22Rv1 (cell line): ENCODE results near the gene ATP9A.

Experiments
- ZFX ChIP-seq: fragments of 450-650 bp; IDR thresholded peaks from 2 replicates; pipeline ENCODE4 v1.6.1; 2017; ENCODE audit warnings: antibody characterized with exemption, borderline replicate concordance
- TF ChIP-seq, protein P1 (sequence below): fragments of 450-650 bp; IDR thresholded peaks from 2 replicates; pipeline ENCODE4 v1.5.1; 2017; ENCODE audit warnings: mild to moderate bottlenecking

DNA sequence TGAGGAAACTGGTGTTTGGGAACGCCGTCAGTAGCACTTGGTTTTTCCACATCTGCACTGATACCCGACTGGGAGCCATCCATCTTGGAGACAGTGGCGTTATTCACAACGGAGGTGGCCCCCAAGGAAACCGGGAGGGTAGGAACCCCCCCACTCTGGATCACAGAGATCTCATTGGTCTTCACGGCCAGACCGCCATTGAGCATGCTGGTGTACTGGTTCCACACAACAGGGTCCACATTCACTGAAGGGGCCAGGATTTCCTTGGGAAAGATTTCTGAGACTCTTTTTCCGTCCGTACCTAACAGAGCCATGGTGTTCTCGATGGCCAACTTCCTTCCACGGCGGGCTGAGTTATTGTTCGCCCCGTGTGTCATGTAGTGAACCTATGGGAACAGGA, 16.1 kb upstream of the ATP9A start:
- TF ChIP-seq, protein P1, sequence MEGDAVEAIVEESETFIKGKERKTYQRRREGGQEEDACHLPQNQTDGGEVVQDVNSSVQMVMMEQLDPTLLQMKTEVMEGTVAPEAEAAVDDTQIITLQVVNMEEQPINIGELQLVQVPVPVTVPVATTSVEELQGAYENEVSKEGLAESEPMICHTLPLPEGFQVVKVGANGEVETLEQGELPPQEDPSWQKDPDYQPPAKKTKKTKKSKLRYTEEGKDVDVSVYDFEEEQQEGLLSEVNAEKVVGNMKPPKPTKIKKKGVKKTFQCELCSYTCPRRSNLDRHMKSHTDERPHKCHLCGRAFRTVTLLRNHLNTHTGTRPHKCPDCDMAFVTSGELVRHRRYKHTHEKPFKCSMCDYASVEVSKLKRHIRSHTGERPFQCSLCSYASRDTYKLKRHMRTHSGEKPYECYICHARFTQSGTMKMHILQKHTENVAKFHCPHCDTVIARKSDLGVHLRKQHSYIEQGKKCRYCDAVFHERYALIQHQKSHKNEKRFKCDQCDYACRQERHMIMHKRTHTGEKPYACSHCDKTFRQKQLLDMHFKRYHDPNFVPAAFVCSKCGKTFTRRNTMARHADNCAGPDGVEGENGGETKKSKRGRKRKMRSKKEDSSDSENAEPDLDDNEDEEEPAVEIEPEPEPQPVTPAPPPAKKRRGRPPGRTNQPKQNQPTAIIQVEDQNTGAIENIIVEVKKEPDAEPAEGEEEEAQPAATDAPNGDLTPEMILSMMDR, result no peak
- TF ChIP-seq ZFX, result no peak
